Measurements from ENCODE around the gene CABLES2.

The CABLES2 gene

DNA sequence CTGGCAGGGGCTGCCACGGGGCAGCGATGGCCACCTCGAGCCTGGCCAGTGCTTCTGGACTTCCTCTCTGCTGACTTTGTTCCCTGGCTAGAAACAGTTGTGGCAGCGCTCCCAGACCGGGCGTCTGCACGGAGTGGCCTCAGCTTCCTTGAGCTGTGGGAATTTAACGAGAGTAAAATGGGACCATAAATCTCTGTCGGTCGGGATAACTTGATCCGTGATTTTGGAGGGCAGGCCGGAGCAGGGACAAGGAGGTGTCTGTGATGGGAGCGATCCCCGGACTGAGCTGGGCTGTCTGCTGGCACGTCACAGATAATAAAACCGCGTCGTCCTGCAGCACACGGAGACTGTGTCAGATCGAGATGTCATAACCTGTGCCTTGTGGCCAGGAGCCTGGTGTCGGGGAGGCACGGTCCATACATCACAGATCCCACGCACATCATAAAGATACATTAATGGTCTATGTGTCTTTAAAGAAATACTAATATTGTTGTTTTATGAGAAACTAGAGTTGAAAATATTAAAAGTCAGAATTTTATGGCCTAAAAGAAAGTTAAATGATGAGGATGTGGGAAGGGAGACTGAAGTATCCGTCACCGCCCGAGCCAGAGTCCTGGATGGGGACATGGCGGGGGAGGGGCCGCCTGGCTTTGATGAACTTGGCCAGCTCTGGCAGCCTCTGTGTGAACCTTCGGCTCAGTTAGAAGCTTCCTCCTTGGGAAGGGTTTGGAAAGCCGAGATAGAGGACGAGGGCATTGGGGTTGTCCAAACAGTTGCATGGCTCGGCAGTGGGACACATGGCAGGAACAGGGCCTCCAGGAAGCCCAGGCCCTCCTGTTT lies 26.8 kb upstream of the CABLES2 start:
- TF ChIP-seq, protein P1, sequence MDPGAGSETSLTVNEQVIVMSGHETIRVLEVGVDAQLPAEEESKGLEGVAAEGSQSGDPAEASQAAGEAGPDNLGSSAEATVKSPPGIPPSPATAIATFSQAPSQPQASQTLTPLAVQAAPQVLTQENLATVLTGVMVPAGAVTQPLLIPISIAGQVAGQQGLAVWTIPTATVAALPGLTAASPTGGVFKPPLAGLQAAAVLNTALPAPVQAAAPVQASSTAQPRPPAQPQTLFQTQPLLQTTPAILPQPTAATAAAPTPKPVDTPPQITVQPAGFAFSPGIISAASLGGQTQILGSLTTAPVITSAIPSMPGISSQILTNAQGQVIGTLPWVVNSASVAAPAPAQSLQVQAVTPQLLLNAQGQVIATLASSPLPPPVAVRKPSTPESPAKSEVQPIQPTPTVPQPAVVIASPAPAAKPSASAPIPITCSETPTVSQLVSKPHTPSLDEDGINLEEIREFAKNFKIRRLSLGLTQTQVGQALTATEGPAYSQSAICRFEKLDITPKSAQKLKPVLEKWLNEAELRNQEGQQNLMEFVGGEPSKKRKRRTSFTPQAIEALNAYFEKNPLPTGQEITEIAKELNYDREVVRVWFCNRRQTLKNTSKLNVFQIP (CRISPR knock-in tag; IDR thresholded peaks at IDR 0.05; ENCODE audit: borderline replicate concordance, low read depth) = no peak
- TF ChIP-seq TCF4 (CRISPR knock-in tag; IDR thresholded peaks at IDR 0.05; ENCODE audit: borderline replicate concordance) = no peak
- no peak for ATAC-seq

DNA sequence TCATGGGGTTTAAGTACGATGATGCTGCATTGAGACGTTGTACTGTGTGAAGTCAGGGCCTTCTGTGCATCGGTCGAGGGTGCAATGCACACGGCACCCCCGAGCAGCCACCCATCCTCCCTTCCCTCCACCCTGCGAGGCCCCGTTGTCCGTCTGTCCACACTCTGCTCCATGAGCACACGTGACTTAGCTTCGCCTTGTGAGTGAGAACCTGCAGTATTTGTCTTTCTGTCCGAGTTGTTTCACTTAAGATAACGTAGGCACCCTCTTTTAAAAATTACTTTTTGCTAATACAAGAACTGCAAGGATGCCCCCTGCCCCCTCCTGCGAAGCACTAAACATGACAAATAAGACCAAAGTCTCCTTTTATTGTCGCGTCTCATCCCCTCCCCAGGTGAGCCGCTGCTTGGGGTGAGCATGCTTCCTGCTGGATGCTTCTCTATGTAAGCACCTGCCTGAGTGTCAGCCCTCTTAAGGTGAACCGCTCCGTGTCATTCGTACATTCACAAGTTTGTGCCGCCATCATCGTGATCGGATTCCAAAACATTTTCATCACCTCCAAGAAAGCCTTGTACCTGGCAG lies 23.9 kb upstream of the CABLES2 start:
- TF ChIP-seq GLIS3 (CRISPR knock-in tag; IDR thresholded peaks at IDR 0.05) (no peak), ZC3H10 (CRISPR knock-in tag; IDR thresholded peaks at IDR 0.05) (no peak), ZNF70 (CRISPR knock-in tag; IDR thresholded peaks at IDR 0.05) (no peak), ARNTL (CRISPR knock-in tag; IDR thresholded peaks at IDR 0.05; ENCODE audit: borderline replicate concordance, low read depth) (no peak), ISL1 (CRISPR knock-in tag; IDR thresholded peaks at IDR 0.05) (no peak), PPARA (CRISPR knock-in tag; IDR thresholded peaks at IDR 0.05; ENCODE audit: borderline replicate concordance) (no peak), ESRRG (CRISPR knock-in tag; IDR thresholded peaks at IDR 0.05) (no peak)
- TF ChIP-seq, protein P2, sequence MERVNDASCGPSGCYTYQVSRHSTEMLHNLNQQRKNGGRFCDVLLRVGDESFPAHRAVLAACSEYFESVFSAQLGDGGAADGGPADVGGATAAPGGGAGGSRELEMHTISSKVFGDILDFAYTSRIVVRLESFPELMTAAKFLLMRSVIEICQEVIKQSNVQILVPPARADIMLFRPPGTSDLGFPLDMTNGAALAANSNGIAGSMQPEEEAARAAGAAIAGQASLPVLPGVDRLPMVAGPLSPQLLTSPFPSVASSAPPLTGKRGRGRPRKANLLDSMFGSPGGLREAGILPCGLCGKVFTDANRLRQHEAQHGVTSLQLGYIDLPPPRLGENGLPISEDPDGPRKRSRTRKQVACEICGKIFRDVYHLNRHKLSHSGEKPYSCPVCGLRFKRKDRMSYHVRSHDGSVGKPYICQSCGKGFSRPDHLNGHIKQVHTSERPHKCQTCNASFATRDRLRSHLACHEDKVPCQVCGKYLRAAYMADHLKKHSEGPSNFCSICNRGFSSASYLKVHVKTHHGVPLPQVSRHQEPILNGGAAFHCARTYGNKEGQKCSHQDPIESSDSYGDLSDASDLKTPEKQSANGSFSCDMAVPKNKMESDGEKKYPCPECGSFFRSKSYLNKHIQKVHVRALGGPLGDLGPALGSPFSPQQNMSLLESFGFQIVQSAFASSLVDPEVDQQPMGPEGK (CRISPR knock-in tag; IDR thresholded peaks at IDR 0.05; ENCODE audit: borderline replicate concordance) = no peak
- TF ChIP-seq, protein P3, sequence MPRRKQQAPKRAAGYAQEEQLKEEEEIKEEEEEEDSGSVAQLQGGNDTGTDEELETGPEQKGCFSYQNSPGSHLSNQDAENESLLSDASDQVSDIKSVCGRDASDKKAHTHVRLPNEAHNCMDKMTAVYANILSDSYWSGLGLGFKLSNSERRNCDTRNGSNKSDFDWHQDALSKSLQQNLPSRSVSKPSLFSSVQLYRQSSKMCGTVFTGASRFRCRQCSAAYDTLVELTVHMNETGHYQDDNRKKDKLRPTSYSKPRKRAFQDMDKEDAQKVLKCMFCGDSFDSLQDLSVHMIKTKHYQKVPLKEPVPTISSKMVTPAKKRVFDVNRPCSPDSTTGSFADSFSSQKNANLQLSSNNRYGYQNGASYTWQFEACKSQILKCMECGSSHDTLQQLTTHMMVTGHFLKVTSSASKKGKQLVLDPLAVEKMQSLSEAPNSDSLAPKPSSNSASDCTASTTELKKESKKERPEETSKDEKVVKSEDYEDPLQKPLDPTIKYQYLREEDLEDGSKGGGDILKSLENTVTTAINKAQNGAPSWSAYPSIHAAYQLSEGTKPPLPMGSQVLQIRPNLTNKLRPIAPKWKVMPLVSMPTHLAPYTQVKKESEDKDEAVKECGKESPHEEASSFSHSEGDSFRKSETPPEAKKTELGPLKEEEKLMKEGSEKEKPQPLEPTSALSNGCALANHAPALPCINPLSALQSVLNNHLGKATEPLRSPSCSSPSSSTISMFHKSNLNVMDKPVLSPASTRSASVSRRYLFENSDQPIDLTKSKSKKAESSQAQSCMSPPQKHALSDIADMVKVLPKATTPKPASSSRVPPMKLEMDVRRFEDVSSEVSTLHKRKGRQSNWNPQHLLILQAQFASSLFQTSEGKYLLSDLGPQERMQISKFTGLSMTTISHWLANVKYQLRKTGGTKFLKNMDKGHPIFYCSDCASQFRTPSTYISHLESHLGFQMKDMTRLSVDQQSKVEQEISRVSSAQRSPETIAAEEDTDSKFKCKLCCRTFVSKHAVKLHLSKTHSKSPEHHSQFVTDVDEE (CRISPR knock-in tag; IDR thresholded peaks at IDR 0.05) = no peak
- TF ChIP-seq, protein P4, sequence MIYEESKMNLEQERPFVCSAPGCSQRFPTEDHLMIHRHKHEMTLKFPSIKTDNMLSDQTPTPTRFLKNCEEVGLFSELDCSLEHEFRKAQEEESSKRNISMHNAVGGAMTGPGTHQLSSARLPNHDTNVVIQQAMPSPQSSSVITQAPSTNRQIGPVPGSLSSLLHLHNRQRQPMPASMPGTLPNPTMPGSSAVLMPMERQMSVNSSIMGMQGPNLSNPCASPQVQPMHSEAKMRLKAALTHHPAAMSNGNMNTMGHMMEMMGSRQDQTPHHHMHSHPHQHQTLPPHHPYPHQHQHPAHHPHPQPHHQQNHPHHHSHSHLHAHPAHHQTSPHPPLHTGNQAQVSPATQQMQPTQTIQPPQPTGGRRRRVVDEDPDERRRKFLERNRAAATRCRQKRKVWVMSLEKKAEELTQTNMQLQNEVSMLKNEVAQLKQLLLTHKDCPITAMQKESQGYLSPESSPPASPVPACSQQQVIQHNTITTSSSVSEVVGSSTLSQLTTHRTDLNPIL (CRISPR knock-in tag; IDR thresholded peaks at IDR 0.05; ENCODE audit: low read depth) = no peak
- TF ChIP-seq, protein P1 (CRISPR knock-in tag; IDR thresholded peaks at IDR 0.05; ENCODE audit: borderline replicate concordance, low read depth) = no peak
- no peak for ATAC-seq

DNA sequence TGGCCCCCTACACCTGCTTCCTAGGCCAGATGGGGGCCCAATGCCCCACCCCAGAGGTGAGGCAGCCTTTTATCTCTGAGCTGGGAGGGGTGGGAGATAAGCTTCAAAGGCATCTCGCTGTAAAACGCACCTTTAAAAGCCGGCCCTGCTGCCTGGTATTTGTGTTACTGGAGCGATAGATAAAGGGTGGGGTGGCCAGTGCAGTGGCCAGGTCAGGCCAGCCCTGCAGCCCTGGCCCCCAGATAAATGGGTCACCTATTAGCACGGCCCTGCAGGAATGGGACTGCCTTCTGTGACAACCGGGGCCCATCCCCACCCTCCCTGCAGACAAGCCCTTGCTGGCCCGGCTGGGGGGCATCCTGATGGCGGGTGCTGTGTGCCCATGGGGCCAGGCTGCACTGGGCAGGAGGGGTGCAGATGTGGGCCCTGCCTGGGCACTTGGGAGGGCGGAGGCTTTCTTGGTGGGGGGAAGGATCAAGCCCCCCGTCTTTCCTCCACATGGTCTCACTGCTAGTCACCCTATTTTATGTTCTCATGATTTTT lies 23.3 kb upstream of the CABLES2 start:
- ATAC-seq = no peak
- TF ChIP-seq ZNF565 (CRISPR knock-in tag; conservative IDR thresholded peaks at IDR 0.05; ENCODE audit: low read depth) = no peak
- TF ChIP-seq OSR1 (CRISPR knock-in tag; IDR thresholded peaks at IDR 0.05) = no peak
- TF ChIP-seq ZC3H10 (CRISPR knock-in tag; IDR thresholded peaks at IDR 0.05) = no peak
- TF ChIP-seq RARB (CRISPR knock-in tag; IDR thresholded peaks at IDR 0.05) = no peak
- TF ChIP-seq, protein P4 (CRISPR knock-in tag; IDR thresholded peaks at IDR 0.05; ENCODE audit: low read depth) = no peak
- TF ChIP-seq ZNF8 (CRISPR knock-in tag; IDR thresholded peaks at IDR 0.05) = no peak
- no peak for TF ChIP-seq TCF4 (CRISPR knock-in tag; IDR thresholded peaks at IDR 0.05; ENCODE audit: borderline replicate concordance)
- no peak for TF ChIP-seq CSDC2 (CRISPR knock-in tag; IDR thresholded peaks at IDR 0.05)
- TF ChIP-seq ARNTL (CRISPR knock-in tag; IDR thresholded peaks at IDR 0.05; ENCODE audit: borderline replicate concordance, low read depth) = no peak
- no peak for TF ChIP-seq GLIS3 (CRISPR knock-in tag; IDR thresholded peaks at IDR 0.05)
- no peak for TF ChIP-seq TOX (CRISPR knock-in tag; IDR thresholded peaks at IDR 0.05; ENCODE audit: borderline replicate concordance)
- TF ChIP-seq SNAI2 (CRISPR knock-in tag; IDR thresholded peaks at IDR 0.05) = no peak
- no peak for TF ChIP-seq BACH2 (CRISPR knock-in tag; IDR thresholded peaks at IDR 0.05; ENCODE audit: borderline replicate concordance)
- TF ChIP-seq, protein P3 (CRISPR knock-in tag; IDR thresholded peaks at IDR 0.05) = no peak

Data from SK-N-SH treated with all-trans-retinoic acid at 6 μM for 48 hours (cell line).